Hematopoietic multipotent progenitor cell treated with erythropoietin and hydrocortisone succinate and interleukin-3 and kit ligand, for 6 days (in vitro differentiated cells): Measurements from ENCODE around the gene WDR91.
"Not testable (repeated sequence)": the region's sequence is repeated elsewhere in the genome, so short reads cannot be mapped to it uniquely, and the experiment has no call there.

Source experiments
- DNase-seq: peaks from one replicate; pipeline ENCODE4 v3.0.0-alpha.2; 2015

The WDR91 gene

DNA sequence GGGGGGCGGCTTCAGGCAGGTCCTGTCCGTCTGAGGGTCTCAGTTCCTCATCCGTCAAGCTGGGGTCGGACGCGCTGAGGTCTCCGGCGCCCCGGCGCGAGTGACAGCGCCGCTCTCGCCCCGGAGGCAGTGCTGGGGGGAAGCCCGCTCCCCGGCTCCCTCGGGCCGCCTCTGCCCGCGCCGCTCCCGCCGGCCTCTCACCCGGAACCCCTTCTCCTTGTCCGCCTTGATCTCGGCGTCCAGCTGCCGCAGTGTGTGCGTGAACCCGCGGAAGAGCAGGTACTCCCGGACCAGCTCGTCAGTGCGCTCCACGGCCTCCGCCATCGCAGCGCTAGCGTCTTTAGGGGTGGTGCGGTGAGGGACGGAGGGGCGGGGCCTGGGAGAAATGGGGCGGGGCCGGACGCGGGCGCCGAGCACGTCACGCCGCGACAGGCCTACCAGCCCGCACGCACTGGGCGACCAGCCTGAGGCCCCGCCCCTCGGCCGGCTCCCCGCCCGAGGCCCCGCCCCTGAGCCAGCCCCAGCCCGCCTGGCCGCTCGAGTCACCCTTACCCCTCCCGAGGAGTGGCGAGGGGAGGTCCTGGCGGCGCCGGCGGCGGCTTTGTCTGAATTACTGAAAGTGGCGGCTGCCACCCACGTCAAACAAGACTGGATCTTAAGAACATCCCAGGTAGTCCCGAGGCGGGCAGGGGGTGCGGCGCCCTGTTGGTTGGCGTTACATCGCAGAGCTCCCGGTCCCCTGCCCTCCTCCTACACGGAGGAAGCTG, at the start of gene WDR91:
WDR91 (minus strand) TSS at position 348 of the 767 bp plus-strand sequence; CDS start at position 324, 24 bp downstream.
- peak; percentile 95 for DNase-seq

DNA sequence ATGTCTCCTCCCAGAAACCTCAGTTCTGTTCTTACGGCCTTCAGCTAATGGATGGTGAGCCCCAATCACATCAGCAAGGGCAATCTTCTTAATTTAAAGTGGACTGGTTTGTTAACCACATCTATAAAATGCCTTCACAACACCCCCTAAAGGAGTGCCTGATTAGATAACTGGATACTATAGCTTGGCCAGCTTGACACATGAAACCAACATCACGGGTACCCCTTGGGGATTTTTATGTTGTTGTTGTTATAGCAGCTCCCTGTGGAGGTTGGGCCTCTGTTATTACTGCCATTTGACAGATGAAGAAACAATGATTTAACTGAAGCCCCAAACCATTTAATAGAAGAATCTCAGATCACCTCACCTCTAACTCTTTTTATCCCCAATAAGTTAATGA, 49.1 kb upstream of the WDR91 start:
- no peak for DNase-seq

- no peak for DNase-seq
These were observed 48.4 kb upstream of the WDR91 start for GRCh38 chr7:135259702-135260101.

GRCh38 chr7:135258585-135258984, 47.3 kb upstream of the WDR91 start:
- DNase-seq, result no peak

- DNase-seq, result no peak
These were observed 46.5 kb upstream of the WDR91 start for GRCh38 chr7:135257790-135258189.

- DNase-seq, result peak; percentile 42
These were observed 42.8 kb upstream of the WDR91 start for GRCh38 chr7:135253851-135254771.

DNA sequence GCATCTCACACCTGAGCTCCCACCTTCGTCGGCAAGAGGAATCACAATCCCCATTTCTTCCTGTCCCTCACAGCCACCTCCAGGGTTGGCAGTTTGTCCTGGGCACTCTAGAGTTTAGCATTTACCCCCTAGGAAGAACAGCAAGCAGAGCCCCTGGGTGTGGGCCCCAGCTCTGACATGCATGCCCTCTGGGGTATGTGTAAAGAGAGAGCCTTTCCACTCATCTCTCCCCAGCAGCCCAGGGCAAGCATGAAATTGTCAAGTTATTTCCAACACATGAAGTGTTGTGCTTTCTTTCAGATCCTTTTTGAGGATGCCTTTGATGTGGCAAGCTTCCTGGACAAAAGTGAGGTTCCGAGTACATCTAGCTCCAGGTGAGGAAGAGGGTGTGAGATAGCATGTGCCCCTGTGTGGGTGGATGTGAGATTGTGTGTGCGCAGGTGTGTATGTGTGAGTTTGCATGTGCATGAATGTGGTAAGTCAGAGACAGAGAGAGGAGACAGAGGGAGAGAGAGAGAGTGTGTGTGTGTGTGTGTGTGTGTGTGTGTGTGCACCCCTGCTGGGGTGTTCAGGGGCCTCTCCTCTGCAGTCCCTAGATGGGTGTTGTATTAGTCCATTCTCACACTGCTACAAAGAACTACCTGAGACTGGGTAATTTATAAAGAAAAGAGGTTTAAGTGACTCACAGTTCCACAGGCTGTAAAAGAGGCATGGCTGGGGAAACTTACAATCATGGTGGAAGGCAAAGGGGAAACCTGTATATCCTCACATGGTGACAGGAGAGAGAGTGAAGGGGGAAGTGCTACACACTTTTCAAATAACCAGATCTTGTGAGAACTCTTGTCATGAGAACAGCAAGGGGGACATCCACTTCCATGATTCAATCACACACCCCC, 40.4 kb upstream of the WDR91 start:
- DNase-seq, result no peak

DNA sequence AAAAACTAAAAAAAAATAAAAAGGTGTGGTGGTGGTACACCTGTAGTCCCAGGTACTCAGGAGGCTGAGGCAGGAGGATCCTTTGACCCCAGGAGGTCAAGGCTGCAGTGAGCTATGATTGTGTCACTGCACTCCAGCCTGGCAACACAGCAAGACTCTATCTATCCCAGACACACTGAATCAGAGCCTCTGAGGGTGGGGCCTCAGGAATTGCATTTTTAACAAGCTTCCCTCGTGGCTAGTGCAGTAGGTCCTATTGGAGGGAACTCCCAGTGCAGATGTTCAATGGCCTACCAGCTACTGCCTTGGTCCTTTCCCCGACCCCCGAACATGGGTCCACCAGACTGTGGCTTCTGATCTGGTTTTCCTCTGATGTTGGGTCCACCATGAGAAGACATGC, 37.2 kb upstream of the WDR91 start:
- no peak for DNase-seq

- no peak for DNase-seq
These were observed 36.6 kb upstream of the WDR91 start for GRCh38 chr7:135247746-135248471.

DNA sequence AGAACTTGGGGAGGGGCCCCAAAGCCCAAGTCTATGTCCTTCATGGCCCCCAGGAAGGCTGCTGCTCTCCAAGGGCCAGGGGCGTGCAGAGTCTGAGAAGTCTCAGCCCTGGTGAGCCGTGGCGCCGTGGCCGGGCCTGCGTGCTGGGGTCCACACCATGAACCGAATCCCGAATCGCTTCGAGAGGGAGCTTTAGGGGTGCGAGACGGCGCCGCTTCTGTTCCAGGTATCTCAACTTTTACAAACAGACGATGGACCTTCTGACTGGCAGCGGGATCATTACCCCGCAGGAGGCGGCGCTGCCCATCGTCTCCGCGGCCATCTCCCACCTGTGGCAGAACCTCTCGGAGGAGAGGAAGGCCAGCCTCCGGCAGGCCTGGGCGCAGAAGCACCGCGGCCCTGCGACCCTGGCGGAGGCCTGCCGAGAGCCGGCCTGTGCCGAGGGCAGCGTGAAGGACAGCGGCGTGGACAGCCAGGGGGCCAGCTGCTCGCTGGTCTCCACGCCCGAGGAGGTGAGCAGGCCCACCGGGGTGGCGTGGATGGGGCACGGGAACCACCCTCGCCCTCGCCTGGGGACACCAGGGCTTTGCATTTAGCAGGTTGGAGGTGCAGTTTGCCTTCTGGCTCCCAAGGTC, 35.0 kb upstream of the WDR91 start:
- no peak for DNase-seq

GRCh38 chr7:135245226-135246190, 34.2 kb upstream of the WDR91 start:
- no peak for DNase-seq

DNA sequence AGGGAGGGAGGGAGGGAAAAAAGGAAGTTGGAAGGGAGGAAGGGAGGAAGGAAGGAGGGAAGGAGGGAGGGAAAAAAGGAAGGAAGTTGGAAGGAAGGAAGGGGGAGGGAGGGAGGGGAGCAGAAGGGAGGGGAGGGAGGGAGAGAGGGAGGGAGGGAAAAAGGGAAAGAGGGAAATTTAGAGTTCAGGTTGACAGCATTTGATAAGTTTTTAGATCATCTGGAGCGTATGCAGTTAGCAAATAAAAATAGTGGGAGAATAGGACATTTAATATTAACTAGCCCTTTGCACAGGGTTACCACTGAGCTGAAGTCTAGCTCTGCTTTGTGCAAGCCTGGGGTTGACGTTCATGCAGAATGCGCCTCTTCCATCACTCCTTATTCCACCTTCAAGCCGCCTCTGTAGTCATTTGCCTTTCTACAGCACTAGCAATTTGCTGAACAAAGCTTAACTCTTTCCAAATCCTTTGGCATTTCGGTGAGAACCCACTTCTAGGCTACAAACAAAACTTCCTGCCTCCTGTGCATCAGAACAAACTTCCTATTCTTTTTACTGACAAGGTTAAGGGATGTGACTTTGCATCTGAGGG, 30.9 kb upstream of the WDR91 start:
- DNase-seq, result no peak

GRCh38 chr7:135240441-135240840, 29.1 kb upstream of the WDR91 start:
- no peak for DNase-seq

- DNase-seq, result no peak
These were observed 27.9 kb upstream of the WDR91 start for GRCh38 chr7:135239263-135239662.

GRCh38 chr7:135238112-135238744, 26.9 kb upstream of the WDR91 start:
- peak; percentile 15 for DNase-seq

DNA sequence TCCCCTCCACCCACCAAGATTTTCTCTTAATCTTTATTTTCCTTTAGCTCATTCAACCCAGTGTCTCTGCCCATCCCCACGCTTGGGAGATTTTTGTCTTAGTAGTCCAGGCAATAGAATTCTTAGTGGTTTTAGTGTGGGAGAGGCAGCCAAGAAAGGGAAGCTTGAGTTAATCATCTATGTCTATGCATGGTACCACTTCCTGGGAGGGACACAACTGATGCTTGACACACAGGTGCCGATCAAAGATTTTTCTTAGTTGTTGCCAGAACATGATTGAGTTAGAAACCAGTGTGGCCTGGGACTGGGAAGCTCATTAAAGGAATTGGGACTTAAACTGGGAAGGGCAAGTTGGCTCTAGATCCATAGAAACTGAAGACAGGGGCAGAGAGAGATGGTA, 25.4 kb upstream of the WDR91 start:
- no peak for DNase-seq

- DNase-seq, result no peak
These were observed 24.5 kb upstream of the WDR91 start for GRCh38 chr7:135235841-135236240.

DNA sequence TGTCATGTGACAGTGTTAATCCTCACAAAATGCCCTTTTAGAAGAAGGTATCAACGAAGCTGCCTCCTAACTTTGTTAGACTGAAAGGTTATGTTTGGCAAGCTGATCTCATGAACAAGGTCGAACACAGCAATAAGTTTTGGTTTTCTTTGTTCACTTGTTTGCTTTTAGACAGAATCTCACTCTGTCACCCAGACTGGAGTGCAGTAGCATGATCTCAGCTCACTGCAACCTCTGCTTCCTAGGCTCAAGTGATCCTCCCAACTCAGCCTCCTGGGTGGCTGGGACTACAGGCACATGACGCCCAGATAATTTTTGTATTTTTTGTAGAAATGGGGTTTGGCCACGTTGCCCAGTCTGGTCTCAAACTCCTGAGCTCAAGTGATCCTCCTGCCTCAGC, 23.4 kb upstream of the WDR91 start:
- no peak for DNase-seq

- not testable (repeated sequence) for DNase-seq
These were observed 22.8 kb upstream of the WDR91 start for GRCh38 chr7:135234095-135234494.

DNA sequence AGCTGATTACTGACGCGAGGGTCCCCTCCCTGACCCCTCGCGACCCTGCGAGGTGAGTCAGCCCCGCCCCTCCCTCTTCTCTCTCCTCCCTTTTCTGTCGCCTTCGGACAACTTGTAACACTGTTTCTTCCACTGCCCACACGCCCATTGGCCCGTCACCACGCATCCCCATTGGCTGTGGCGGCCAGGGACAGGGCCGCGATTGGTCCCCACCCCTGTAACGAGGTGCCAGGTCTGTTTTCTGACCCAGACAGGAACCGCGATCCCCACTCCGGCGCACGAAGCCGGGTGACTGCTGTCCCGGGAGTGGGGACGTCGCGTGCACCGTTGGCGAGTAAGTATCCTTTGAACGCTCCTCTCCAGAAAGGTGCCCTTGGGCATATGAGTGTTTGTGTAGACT, 22.2 kb upstream of the WDR91 start, which contains the start of gene STRA8:
STRA8 (plus strand) TSS at position 269 of the 400 bp plus-strand sequence. CDS start 6,687 bp downstream, outside the sequence.
- DNase-seq, result no peak
